PC-9 (cell line): ENCODE data around the gene ATP2B1. TPM values are rescaled to one million over a fixed set of nuclear protein-coding genes. Genes with fewer than 3 reads are reported as not detected.

ENCODE experiments used
- BruUV-seq: library from RNA; stranded (reverse); fragments of 400-500 nt; replicated peaks from 2 replicates; lab custom pipeline; 2021; lab: Mats Ljungman, UMichigan
- CTCF ChIA-PET: fragments of 300-600 bp; sonication (Branson Sonifier 250); formaldehyde crosslinking; loops from one replicate; lab custom pipeline; 2022; ENCODE audit warnings: antibody characterized with exemption; lab: Charles Lee
- POLR2A ChIA-PET: fragments of 300-600 bp; sonication (Branson Sonifier 250); formaldehyde crosslinking; loops from one replicate; lab custom pipeline; 2022; ENCODE audit warnings: antibody characterized with exemption; ENCODE audit not compliant: unreplicated experiment; lab: Charles Lee
- DNase-seq, 2 experiments: peaks; one replicate each; pipeline versions ENCODE4 v3.0.0 to v3.0.0-alpha.2; 2015 to 2022; ENCODE audit warnings: mixed read lengths in 1 of 2
- H2AFZ ChIP-seq: fragments of 200-600 bp; sonication (generic); 2 replicates; pipeline ENCODE4 v1.8.1; 2017; ENCODE audit warnings: antibody characterized with exemption
- H3F3A ChIP-seq: fragments of 200-600 bp; sonication (generic); 2 replicates; pipeline ENCODE4 v1.8.1; 2017; ENCODE audit warnings: antibody characterized with exemption, mild to moderate bottlenecking, low read depth; ENCODE audit not compliant: insufficient read depth
- H3K27ac ChIP-seq: fragments of 200-600 bp; sonication (generic); 2 replicates; pipeline ENCODE4 v1.6.1; 2016; ENCODE audit warnings: mixed run types
- H3K27me3 ChIP-seq: fragments of 200-600 bp; sonication (generic); 2 replicates; pipeline ENCODE4 v1.6.1; 2016; ENCODE audit warnings: low read depth, mixed run types; ENCODE audit not compliant: insufficient read depth
- H3K36me3 ChIP-seq: fragments of 200-600 bp; sonication (generic); 2 replicates; pipeline ENCODE4 v1.6.1; 2016; ENCODE audit warnings: low read depth, mixed run types
- H3K4me1 ChIP-seq: fragments of 200-600 bp; sonication (generic); replicated peaks from 2 replicates; pipeline ENCODE4 v1.6.1; 2016; ENCODE audit warnings: mixed run types; ENCODE audit not compliant: insufficient read depth
- H3K4me2 ChIP-seq: fragments of 200-600 bp; sonication (generic); 2 replicates; pipeline ENCODE4 v1.6.1; 2017; ENCODE audit warnings: mixed run types
- H3K4me3 ChIP-seq: fragments of 200-600 bp; sonication (generic); 2 replicates; pipeline ENCODE4 v1.6.1; 2016; ENCODE audit warnings: mixed run types
- H3K79me2 ChIP-seq: fragments of 200-600 bp; sonication (generic); 2 replicates; pipeline ENCODE4 v1.6.1; 2017; ENCODE audit warnings: low read depth, mixed run types
- H3K9me2 ChIP-seq: fragments of 200-600 bp; sonication (generic); 2 replicates; pipeline ENCODE4 v1.8.1; 2017; ENCODE audit warnings: mild to moderate bottlenecking; ENCODE audit not compliant: insufficient read depth
- H3K9me3 ChIP-seq: fragments of 200-600 bp; sonication (generic); 2 replicates; pipeline ENCODE4 v1.8.1; 2016; ENCODE audit warnings: low read depth; ENCODE audit not compliant: insufficient read depth
- H4K20me1 ChIP-seq: fragments of 200-600 bp; sonication (generic); 2 replicates; pipeline ENCODE4 v1.8.1; 2017; ENCODE audit not compliant: insufficient read depth
- CTCF ChIP-seq: fragments of 200-600 bp; sonication (generic); conservative IDR thresholded peaks from 2 replicates; pipeline ENCODE4 v1.6.1; 2017; ENCODE audit warnings: mixed run types, antibody characterized with exemption, mild to moderate bottlenecking, moderate library complexity
- EZH2 ChIP-seq: fragments of 200-600 bp; sonication (generic); IDR thresholded peaks from 2 replicates; pipeline ENCODE4 v1.8.0; 2017; ENCODE audit warnings: antibody characterized with exemption, low read depth
- intact Hi-C: fragments of 100-400 bp; cut with micrococcal nuclease; formaldehyde crosslinking; loops from one replicate; pipeline ENCODE4 v1.10.0; 2022; ENCODE audit not compliant: unreplicated experiment
- total RNA-seq: library from RNA; stranded (reverse); gene quantifications from 2 replicates; pipeline ENCODE4 v1.2.3, GENCODE V29; 2021

ATP2B1 gene
- total RNA-seq, 1 experiment from 2014 or later, result 29.4 TPM

DNA sequence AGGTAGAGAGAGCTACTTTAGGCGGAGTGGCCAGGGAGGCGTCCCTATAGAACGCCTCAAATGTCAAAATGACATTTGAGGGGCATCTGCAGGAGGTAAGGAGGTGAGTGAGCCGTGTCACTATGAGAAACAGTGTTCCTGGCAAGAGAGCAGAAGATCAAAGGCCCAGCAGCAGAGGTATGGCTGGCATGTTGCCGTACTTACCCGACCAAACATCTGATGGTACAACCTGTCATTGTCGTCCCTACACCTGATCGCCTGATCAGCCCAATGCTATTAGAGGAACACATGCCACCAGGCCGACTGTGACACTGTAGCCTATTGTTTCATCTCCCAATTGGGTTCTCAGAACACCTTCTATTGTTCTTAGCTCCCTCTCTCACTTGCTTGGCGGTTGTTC lies 148.9 kb downstream of the ATP2B1 start:
- no peaks in the 10 kb centered on the region for H3F3A ChIP-seq
- no peaks in the 10 kb centered on the region for H3K36me3 ChIP-seq
- H3K79me2 ChIP-seq, result no peaks in the 10 kb centered on the region
- no peaks in the 10 kb centered on the region for H3K27me3 ChIP-seq
- no peaks in the 10 kb centered on the region for H3K4me1 ChIP-seq
- DNase-seq, result no peak
- H3K27ac ChIP-seq, result no peak overlapping the region
- no TSS peak for BruUV-seq
- H4K20me1 ChIP-seq, result no peaks in the 10 kb centered on the region
- ChIA-PET POLR2A (no interaction called here), CTCF (no interaction called here)
- H3K4me2 ChIP-seq, result no peak overlapping the region
- TF ChIP-seq EZH2 (no peak), CTCF (no peak)
- 0 out of 2 replicates have a peak, but pooled peaks cover 4% of the 10 kb centered on the region for H3K9me3 ChIP-seq
- H3K9me2 ChIP-seq, result no peaks in the 10 kb centered on the region
- intact Hi-C loops, result no loop called here
- no peak overlapping the region for H3K4me3 ChIP-seq
- no peak overlapping the region for H2AFZ ChIP-seq

DNA sequence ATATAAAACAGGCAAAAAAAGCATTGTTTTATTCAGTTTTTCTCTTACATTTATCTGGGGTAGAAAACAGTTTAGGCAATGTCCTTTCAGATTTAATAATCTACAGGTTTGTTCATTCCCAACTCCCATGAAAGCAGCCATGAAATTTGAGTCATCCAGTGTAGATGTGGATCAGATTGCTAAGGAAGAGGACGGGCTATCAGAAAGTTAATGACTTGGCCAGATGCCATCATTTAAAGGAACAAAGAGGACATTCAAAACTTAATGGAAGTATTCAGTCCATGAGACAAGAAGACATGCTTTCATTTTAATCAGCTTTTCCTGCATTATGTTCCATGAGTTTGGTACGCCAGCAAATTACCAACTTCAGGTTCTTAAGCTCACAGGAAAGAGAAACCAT lies 151.7 kb downstream of the ATP2B1 start:
- ChIA-PET CTCF (no interaction called here), POLR2A (no interaction called here)
- H3K36me3 ChIP-seq, result no peaks in the 10 kb centered on the region
- no TSS peak for BruUV-seq
- no peaks in the 10 kb centered on the region for H3K79me2 ChIP-seq
- H3K4me1 ChIP-seq, result no peaks in the 10 kb centered on the region
- no peak for TF ChIP-seq CTCF
- no peak for TF ChIP-seq EZH2
- H3K4me3 ChIP-seq, result no peak overlapping the region
- no peak for DNase-seq
- no peak overlapping the region for H2AFZ ChIP-seq
- no peak overlapping the region for H3K4me2 ChIP-seq
- peaks cover 7% of the 10 kb centered on the region; the same call in 1 of the 2 replicates for H3K9me3 ChIP-seq
- no peaks in the 10 kb centered on the region for H3F3A ChIP-seq
- H3K27me3 ChIP-seq, result no peaks in the 10 kb centered on the region
- no peaks in the 10 kb centered on the region for H3K9me2 ChIP-seq
- H3K27ac ChIP-seq, result no peak overlapping the region
- H4K20me1 ChIP-seq, result no peaks in the 10 kb centered on the region
- intact Hi-C loops, result no loop called here

- no peak for DNase-seq
- Histone ChIP-seq H4K20me1 (no peaks in the 10 kb centered on the region), H3K9me2 (no peaks in the 10 kb centered on the region), H3K4me1 (no peaks in the 10 kb centered on the region), H3K27ac (no peak overlapping the region), H3F3A (no peaks in the 10 kb centered on the region), H3K9me3 (peaks cover 3% of the 10 kb centered on the region; the same call in 1 of the 2 replicates), H2AFZ (no peak overlapping the region), H3K4me2 (no peak overlapping the region), H3K27me3 (no peaks in the 10 kb centered on the region), H3K36me3 (no peaks in the 10 kb centered on the region), H3K4me3 (no peak overlapping the region), H3K79me2 (no peaks in the 10 kb centered on the region)
- ChIA-PET POLR2A (no interaction called here), CTCF (no interaction called here)
- intact Hi-C loops, result no loop called here
- BruUV-seq, result no TSS peak
- TF ChIP-seq CTCF, result no peak
- no peak for TF ChIP-seq EZH2
Observed at GRCh38 chr12:89552376-89552775, 156.3 kb downstream of the ATP2B1 start.
